GM18519 (cell line): ENCODE measurements around the gene FHDC1.

Source experiments
- ATAC-seq: cut with Tn5 transposase; IDR thresholded peaks from one replicate; pipeline ENCODE4 v1.9.1; 2021; ENCODE audit warnings: mild to moderate bottlenecking, moderate library complexity; ENCODE audit not compliant: unreplicated experiment, low FRiP score

Gene FHDC1

GRCh38 chr4:152928286-152928685, 7.8 kb upstream of the FHDC1 start:
- no peak for ATAC-seq

DNA sequence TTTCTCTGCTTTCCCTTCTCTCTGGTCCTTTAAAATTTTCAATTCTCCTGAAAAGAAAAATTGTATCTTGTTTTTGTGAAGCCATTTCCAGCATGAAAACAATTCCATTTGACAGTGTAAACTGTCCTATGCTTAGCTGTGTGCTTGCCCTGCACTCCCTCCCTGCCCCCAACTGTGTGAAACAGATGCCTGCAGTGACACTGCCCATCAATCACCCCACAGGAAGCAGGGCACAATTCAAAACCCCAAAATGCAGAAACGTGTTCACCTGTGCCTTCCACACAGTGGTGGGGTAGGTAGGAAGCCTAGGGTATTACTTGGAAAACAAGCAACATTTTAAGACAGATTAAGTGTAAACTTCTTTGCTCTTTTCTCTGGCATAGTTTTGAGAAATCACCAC, 6.2 kb upstream of the FHDC1 start:
- ATAC-seq = no peak

DNA sequence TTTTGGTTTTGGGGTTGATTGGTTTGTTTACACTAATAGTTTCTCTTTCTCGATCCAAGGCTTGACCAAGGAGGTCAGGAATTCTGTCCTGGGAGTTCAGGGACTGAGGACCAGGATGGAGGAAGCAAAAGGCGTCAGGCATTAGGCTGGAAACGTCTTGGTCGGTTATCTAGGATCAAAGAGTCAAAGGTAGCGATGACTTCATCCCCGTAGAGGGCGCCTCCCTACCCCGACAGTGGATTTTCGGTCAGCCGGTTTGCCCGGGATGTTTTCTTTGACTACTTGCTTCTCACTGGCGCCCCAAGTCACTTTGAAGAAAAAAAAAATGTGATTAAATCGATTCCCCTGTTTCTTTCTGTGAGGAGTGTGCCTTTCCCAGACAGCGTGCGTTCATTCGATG, 980 bp upstream of the FHDC1 start:
- ATAC-seq = no peak

GRCh38 chr4:152936446-152937335, 568 bp downstream of the FHDC1 start:
- ATAC-seq = no peak

GRCh38 chr4:152937336-152938236, 1.5 kb downstream of the FHDC1 start:
- ATAC-seq = no peak

GRCh38 chr4:152938237-152938947, 2.3 kb downstream of the FHDC1 start:
- no peak for ATAC-seq

DNA sequence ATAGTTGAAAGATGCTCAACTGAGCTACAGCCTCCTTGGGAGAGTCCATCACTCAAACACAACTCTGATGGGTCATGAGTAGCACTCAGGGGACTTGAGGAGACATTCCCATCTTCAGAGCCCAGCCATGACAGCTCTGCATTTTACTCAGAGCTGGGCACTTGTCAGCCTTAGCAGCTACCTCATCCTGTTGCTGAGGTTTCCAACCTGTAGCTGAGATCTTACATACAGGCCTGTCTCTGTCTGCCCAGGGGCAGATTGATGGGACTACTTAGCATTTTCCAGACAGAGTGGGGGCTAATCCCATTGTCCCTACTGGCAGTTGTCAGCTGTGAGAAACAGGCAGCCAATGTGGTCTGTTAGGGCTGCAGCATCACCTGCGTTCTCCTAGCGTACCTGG, 3.5 kb downstream of the FHDC1 start:
- ATAC-seq = no peak

DNA sequence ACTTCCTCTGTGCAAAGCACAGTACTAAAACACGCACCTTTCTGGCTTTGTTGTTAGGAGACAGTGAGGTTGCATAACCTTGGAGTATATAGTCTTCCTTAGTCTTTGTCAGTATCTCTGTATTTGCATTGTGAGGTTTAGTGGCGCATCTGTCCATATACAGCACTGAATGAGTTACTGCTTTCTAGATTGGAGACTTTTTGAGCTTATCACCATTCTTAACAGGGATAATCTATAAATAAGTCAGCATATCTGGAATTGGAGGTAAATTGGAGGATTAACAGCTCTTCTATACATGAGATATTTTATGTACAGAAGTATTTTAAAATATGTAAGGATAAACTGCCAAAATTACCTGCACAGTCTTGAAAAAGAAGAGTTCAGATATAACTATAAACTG, 4.3 kb downstream of the FHDC1 start:
- ATAC-seq = no peak

GRCh38 chr4:152941411-152941810, 5.3 kb downstream of the FHDC1 start:
- ATAC-seq = no peak

GRCh38 chr4:152942346-152942745, 6.2 kb downstream of the FHDC1 start:
- ATAC-seq = no peak

- ATAC-seq = no peak
These were observed 7.5 kb downstream of the FHDC1 start for GRCh38 chr4:152943672-152944071.

DNA sequence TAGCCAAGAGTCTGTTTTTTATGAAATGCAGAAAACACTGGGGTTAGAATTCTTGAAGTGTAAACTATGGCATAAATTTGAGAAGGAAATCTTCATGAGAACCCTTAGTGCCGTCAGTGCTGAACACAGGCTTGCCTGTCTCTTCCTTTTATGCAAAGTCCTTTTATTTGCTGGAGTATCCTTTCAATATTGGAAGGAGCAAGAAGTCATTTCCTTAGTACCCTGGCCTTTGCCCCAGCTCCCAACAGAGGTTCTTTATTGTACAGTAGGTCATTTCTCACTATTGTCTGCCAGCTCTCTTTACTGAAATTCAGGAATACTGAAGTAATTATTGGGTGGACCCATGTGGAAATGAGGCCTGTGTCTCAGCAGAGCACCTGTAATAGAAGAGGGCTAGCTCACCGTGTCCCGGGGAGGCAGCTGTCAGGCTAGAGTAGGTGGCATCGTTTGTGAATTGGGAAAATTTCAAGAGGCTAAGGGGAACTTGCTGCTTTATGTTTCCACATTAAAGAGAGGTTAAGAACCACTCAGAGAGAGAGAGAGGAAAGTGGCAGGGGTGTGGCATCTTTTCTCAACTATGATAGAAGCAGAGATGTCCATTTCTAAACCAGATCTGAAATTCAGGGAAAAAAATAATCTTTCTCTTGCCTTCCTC, 8.7 kb downstream of the FHDC1 start:
- ATAC-seq = no peak

- ATAC-seq = no peak
These were observed 9.5 kb downstream of the FHDC1 start for GRCh38 chr4:152945639-152946038.

GRCh38 chr4:152946446-152946845, 10.3 kb downstream of the FHDC1 start:
- ATAC-seq = no peak

GRCh38 chr4:152947311-152947710, 11.2 kb downstream of the FHDC1 start:
- no peak for ATAC-seq

- ATAC-seq = no peak
These were observed 13.8 kb downstream of the FHDC1 start for GRCh38 chr4:152949930-152950329.

- no peak for ATAC-seq
These were observed 14.5 kb downstream of the FHDC1 start for GRCh38 chr4:152950402-152951274.

- ATAC-seq = no peak
These were observed 15.2 kb downstream of the FHDC1 start for GRCh38 chr4:152951348-152951747.

DNA sequence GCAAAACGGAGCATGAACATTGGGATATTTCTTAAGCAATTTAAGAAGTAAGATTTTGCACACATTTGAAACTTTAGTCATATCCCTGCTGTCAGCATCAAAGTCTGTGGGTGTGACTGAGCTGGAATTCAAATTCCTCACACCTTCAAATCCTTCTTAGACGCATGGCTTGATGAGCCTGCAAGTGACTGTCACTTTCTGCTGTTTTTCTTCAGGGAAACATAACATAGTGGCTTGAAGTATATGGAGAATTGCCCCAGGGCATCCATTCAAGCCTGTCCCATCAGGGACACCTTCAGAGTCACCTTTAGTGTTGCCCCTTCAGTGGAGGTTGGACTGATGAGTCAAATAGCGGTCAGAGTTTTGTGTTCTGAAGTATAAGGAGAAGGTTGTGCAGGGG, 17.4 kb downstream of the FHDC1 start:
- no peak for ATAC-seq
